ENCODE data around the gene DCP2.
"Not testable (repeated sequence)": the region's sequence is repeated elsewhere in the genome, so short reads cannot be mapped to it uniquely, and the experiment has no call there.

DCP2 gene

GRCh38 chr5:112976432-112977309, at the start of gene DCP2:
Gene DCP2, plus strand, starts transcription at chr5:112976798. Its CDS starts 136 bp downstream, at chr5:112976934.
- peak; percentile 97 for DNase-seq

- no peak for DNase-seq
These were observed 47.1 kb upstream of the DCP2 start for GRCh38 chr5:112929336-112930081.

GRCh38 chr5:112930082-112930344, 46.6 kb upstream of the DCP2 start:
- DNase-seq: no peak

DNA sequence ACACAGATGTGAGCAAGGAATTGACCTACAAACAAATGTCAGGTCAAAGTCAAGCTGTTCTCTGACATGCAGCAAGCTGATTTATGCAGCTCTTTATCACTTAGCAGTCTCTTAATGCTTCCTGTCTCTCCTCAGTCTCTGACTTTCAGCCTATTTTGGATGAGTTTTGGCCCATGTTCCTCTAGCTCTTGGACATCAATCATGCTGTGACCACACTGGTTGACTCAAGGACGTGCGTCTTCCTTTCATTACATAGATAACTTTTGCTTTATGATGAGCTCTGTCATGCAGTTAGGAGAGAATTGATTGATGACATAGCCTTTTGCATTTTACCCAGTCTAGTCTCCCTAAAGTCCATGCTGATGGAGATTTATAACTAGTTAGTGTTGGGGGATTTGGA, 45.1 kb upstream of the DCP2 start:
- DNase-seq: no peak

GRCh38 chr5:112933105-112933504, 43.5 kb upstream of the DCP2 start:
- DNase-seq: no peak

GRCh38 chr5:112933651-112934365, 42.8 kb upstream of the DCP2 start:
- no peak for DNase-seq

DNA sequence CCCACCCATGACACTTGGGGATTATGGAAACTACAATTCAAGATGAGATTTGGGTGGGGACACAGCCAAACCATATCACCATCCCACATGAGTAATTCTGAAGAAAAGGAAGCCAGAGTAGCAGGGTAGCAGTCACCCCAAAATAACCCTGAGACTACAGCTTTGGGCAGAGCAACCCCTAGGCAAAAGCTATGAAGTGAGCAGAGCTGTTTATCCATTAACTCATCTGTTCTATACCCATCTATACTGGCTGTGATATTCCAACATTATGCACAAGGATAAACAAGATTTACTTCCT, 42.3 kb upstream of the DCP2 start:
- DNase-seq: no peak

- no peak for DNase-seq
These were observed 40.9 kb upstream of the DCP2 start for GRCh38 chr5:112935675-112936074.

GRCh38 chr5:112938286-112938685, 38.3 kb upstream of the DCP2 start:
- DNase-seq: no peak

DNA sequence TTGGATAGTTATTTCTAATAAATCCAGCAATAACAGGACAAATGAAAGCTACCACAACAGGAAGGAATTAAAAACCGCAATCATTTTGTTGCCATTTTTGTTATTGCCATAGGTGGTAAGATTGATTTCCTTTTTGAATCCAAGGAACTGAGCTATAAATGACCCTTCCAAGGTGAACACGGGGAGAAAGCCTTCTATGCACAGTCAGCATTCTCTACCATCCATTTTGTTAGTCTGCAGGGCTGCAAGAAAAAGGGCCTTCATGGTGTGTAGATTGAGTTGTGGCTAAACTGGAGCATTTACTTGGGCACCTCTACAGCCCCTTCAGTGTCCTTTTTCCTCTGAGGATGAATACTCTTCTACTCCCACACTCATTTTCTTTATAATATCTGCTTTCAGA, 35.9 kb upstream of the DCP2 start:
- DNase-seq: no peak

DNA sequence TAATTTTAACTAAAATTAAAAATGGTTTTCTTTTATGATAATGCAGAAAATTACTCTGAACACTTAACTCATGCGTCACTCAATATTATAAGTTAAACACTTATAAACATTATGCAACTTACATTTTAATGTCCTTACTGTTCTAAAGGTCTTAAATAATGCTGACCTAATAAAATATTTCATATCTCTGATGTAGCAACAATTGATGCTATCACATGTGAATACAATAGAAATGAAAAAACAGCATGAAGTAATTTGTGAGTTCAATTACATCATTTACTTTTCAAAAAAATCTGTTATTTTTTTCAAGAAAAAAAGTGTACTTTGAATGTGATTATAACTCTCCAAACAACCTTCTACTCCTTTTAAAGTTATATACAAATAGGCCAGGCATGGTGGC, 28.1 kb upstream of the DCP2 start:
- no peak for DNase-seq

GRCh38 chr5:112951124-112951702, 25.4 kb upstream of the DCP2 start:
- no peak for DNase-seq

DNA sequence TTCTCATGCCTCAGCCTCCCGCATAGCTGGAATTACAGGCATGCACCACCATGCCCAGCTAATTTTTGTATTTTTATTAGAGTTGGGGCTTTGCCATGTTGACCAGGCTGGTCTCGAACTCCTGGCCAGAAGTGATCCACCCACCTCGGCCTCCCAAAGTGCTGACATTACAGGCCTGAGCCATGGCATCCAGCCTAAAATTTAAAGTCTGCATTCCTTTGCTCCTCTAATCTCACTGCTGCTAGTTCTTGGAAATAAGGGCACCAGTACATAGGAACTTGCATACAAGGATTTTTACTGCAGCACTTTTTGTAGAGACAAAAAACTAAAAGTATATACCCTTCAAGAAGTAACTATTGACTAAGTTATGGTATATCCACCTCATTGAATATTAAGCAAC, 20.0 kb upstream of the DCP2 start:
- DNase-seq: no peak

GRCh38 chr5:112957036-112957808, 19.4 kb upstream of the DCP2 start:
- DNase-seq: no peak

DNA sequence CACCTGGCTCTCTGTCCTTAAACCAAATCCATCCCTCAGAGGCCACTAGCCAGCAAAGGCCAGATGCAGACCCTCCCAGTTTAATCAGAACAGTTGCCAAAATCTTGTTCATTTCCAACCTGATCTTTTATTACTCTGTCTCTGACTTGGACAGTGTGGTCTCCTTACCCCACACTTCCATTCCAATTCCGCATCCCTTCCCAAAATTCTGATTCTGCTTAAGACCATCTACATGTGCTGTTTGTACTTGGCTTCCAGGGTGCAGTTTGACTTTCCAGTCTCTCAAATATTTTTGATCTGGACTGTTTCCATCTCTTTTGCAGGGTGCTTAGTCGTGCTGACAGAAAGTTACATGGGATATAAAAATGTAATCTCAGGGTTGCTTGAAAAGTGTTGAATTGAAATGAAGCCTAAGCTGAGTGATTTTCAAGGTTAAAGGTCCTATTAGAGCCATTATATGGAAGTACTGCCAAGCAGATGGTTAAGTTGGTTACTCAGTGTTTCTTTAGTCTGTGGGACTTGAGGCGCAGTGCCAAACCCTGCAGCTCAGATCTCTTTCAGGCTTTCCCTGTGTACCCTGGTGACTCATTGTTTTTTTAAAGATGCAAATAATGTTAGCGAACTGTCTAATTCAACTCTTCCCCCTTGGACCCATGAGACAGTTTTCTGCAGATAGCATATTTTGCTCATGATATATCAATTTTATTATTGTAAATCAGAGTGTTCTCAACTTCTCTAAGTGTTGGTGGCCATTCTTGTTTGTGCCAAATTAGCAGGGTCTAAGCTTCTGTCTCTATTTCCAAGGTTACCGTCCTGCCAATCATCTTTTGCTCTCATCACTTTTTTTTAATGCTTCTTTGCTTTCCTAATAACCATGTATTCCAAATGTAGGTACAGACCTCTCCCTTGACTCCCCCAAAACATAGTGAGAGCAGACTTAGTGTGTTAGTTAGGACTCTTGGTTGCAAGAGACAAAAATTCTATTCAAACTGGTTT, 18.2 kb upstream of the DCP2 start:
- DNase-seq: peak; percentile 21

DNA sequence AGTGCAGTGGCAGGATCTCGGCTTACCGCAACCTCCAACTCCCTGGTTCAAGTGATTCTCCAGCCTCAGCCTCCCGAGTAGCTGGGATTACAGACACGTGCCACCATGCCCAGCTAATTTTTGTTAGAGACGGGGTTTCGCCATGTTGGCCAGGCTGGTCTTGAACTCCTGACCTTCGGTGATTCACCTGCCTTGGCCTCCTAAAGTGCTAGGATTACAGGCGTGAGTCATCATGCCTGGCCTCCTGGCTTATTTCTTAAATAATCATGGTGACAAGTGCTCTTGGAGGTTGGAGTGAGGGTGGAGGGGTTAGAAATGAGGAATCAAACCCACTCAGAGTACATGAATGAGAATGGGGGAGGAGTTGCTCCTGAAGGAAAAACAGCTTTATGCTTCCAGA, 16.7 kb upstream of the DCP2 start:
- DNase-seq: not testable (repeated sequence)

- DNase-seq: no peak
These were observed 16.3 kb upstream of the DCP2 start for GRCh38 chr5:112960315-112960714.

- no peak for DNase-seq
These were observed 15.6 kb upstream of the DCP2 start for GRCh38 chr5:112960863-112961504.

DNA sequence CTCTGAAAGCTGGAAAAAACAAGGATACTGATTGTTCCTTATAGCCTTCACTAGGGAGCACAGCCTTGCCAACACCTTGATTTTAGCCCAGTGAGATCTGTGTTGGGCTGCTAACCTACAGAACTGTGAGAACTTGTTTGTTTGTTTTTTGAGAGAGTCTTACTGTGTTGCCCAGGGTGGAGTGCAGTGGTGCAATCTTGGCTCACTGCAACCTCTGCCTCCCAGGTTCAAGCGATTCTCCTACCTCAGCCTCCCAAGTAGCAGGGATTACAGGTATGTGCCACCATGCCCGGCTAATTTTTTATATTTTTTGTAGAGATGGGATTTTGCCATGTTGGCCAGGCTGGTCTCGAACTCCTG, 13.2 kb upstream of the DCP2 start:
- not testable (repeated sequence) for DNase-seq

GRCh38 chr5:112965733-112966306, 10.8 kb upstream of the DCP2 start:
- no peak for DNase-seq

All from DMS79 (cell line).